Hematopoietic multipotent progenitor cell treated with erythropoietin and hydrocortisone succinate and interleukin-3 and kit ligand, for 6 days (in vitro differentiated cells): ENCODE data around the gene CTNNAL1.

Experiments
- DNase-seq: peaks from one replicate; pipeline ENCODE4 v3.0.0-alpha.2; 2015

Gene CTNNAL1

GRCh38 chr9:109027176-109027575 is 13.9 kb upstream of the CTNNAL1 start:
- DNase-seq = no peak

DNA sequence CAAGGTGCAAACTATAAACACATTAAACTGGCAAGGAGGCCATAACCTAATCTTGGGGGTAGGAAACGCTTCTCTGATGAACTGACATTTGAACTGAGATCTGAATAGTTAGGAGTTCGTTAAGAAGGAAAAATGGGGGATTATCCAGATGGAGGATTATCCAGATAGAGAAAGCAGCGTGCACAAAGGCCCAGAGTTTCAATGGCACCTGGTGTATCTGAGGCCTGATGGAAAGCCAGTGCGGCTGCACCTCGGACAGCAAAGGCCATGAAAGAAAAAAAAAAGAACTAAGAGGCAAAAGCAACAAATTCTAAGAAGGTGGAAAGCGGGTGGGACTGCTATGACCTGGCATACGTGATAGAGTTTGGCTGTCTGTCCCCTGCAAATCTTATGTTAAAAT is 13.0 kb upstream of the CTNNAL1 start:
- no peak for DNase-seq

DNA sequence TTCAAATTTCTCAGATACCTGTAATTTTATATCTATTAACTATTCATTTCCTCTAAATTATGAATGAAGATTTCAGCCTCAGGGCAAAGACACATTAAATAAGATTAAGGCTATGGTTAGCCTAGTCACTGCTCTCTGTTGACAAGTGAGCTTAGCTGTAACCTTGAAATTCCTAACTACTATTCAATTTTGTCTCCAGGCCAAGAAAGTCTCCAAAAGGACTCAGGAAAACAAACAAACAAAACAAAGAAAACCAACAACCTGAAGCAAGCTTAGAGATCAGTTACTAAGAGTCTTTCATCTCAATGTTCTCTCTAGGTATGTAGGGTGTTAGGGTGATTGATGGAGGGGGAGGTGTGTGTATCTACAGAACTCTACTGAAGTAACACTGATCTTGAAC is 9.6 kb upstream of the CTNNAL1 start:
- DNase-seq = no peak

GRCh38 chr9:109020581-109021511 is 7.5 kb upstream of the CTNNAL1 start:
- peak; percentile 32 for DNase-seq

- DNase-seq = no peak
Observed at GRCh38 chr9:109020113-109020512, 6.8 kb upstream of the CTNNAL1 start.

DNA sequence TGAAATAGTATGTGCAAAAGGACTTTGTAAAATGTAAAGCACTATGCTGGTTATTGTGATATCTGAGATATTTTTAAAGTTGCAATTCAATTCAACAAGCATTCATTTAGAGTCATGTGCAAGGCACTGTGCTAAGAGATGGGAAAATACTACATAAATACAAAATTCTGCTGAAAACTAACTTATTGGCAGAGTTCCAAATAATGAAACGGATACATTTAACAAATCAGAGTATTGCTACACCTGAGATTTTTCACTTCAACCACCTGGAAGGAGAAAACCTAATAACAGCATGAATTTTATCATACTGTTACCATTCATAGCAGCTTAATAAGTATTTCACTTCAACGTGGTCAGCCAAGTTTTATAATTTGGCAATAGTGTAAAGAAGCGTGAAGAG is 6.1 kb upstream of the CTNNAL1 start:
- no peak for DNase-seq

DNA sequence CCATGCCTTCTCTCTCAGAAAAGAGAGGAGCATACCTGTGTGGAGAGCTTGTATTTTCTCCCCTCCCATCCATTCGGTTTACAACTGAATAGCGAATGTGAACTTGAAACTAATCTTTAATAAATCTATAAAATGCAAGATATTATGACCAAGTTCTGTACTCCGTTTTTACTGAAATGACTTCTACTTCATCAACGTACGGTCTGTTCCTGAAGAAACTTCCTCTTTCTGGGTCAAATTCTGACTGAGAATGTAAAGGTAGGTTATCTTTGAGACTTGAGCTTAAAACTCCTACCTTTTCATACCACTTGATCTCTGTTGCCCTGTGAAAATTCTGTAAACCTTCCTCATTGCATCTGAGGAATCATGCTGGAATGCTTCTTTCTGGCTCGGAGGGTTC is 4.2 kb upstream of the CTNNAL1 start:
- no peak for DNase-seq

DNA sequence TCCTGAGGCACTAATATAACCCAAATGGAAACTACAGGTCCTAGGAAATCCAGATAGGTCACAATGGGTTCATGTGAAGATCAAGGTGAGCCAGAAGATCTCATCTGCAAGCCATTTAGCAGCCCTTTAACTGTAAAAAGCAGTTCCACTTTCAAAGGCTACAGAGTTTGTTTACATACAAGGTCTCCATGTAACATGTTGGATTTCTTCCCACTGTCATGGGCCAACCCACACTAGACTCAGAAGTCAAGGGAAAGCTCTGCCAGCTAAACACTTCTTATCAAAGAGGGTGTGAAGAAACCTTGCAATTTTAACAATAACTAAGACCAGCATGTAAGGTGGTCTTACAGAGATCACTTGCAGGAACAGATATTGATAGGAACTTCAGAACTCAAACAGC is 3.8 kb upstream of the CTNNAL1 start:
- no peak for DNase-seq

- no peak for DNase-seq
Observed at GRCh38 chr9:109016132-109016531, 2.8 kb upstream of the CTNNAL1 start.

- no peak for DNase-seq
Observed at GRCh38 chr9:109014608-109015280, 1.4 kb upstream of the CTNNAL1 start.

GRCh38 chr9:109013679-109014607 is 644 bp upstream of the CTNNAL1 start:
- DNase-seq = no peak

- peak; percentile 61 for DNase-seq
Observed at GRCh38 chr9:109012009-109012875, 1.1 kb downstream of the CTNNAL1 start.

DNA sequence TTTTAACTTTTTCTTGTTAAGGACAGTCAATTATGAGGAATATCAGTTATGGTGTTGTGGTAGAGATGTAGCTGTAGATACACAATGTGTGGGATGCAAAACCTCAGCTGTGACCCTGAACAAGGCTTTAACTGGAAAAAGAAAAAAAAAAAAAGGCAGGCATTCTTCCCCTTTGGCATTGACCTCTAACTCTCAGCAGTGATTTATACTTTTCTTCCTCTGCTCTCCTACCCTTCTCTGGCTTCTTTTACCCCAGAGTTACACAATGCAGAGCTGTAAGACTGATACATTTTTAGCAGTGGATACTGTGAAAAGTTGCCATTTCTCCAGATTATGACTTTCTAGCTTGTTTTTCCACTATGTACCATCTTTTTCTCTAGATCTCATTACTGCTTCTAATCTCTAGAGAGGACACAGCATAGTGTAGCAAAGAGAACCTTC is 2.0 kb downstream of the CTNNAL1 start:
- no peak for DNase-seq

DNA sequence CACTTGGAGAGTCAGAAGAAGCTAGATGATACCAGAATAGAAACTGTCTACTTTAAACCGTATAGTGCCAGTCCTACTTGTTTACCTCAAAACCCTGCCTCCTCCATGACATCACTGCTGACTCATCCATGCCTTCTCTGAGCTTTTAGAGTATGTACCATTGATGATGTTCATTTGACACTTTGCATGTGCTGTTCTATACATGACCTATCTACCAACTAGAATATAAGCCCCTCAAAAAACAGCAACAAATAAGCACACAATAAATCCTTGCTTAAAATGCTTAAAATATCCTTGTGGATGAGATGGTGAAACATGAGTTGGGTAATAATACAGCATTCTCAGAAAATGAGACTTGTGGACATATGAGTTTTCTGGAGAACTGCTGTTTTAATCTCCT is 2.6 kb downstream of the CTNNAL1 start:
- peak; percentile 61 for DNase-seq

DNA sequence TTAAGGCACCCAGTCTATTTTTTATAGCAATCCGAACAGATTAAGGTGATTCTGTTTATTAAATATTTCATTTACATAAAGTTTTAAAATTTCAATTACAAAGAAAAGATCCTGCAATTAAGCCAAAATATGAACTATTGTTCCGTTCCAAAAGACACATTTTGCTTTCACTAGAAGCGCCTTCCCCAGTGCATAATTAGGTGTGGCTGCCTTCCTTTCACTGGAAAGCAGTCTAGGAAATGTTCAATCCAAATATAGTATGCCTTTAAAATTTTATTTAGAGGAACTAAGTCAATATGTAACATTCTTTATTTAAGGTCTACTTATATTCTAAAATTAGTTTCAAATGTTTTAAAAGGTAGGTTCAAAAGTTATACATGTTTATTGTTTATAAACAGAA is 7.6 kb downstream of the CTNNAL1 start:
- DNase-seq = no peak

DNA sequence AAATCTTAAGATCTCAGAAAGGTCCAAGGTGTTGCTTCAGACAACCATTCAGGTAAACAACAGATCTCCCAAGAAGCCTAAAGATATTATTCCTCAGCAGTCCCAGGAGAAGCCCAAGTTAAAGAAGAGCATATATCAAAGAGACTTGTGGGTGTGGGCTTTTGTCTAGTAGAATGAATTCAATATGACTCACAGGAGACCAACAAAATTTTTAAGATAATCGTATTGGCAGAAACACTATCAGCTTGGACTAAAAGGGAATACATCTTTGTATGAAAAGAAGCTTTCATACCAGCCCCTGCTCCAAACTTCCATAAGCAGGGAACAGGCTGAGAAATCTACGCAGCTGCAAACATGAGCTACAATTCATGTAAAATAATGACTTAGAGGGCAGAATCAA is 10.2 kb downstream of the CTNNAL1 start:
- DNase-seq = no peak

DNA sequence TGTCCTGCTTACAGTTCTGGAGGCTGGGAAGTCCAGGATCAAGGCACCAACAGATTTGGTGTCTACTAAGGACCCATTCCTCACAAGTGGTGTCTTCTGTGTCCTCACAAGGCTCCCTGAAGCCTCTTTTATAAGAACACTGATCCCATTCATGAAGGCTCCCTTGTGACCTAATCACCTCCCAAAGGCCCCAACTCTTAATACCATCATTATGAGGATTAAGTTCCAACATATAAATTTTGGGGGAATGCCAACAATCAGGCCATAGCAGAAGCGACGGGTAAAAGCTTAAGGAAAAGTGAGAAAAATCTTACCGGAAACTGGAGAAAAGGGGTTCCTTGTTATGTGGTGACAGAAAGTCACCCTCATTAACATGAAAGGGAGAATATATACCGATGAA is 11.2 kb downstream of the CTNNAL1 start:
- no peak for DNase-seq

GRCh38 chr9:109001275-109001676 is 12.0 kb downstream of the CTNNAL1 start:
- peak; percentile 25 for DNase-seq

GRCh38 chr9:108997112-108997511 is 16.2 kb downstream of the CTNNAL1 start:
- DNase-seq = no peak

DNA sequence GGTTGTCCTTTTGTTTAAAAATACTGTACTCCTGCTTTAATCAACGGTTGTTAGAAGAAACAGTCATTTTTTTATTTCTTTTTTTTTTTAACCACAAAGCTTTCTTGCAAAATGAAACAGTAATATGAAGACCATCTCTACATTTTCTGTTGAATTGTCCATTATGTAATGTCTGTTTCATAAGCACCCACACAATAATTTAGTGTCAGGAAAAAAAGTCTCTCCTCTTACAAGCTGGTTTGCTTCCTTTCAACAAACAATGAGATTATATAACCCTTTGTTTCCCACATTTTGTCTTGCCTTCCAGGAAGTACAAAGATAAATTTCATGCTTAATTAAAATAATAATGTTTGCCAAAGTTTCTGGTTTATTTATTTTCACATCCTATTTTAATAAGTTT is 16.7 kb downstream of the CTNNAL1 start:
- DNase-seq = no peak

DNA sequence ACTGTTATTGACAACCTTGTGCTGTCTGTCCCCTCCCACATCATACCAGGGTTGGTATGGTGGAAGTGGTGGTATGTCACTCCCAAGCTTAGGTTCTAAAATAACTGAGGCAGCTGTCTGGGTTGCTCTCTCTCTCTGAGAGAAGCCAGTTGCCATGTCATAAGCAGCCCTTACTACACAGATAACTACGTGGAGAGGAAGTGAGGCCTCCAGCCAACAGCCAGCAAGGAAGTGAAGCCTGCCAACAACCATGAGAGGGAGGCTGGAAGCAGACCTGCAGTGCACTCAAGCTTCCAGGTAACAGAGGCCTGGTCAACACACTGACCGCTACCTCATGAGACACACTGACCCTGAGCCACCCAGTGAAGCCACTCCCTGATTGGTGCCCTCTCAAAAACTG is 18.6 kb downstream of the CTNNAL1 start:
- peak; percentile 52 for DNase-seq

- peak; percentile 11 for DNase-seq
Observed at GRCh38 chr9:108991479-108991878, 21.8 kb downstream of the CTNNAL1 start.
